ENCODE data around the gene PLA2G12A. TPM values are rescaled to one million over a fixed set of nuclear protein-coding genes. Genes with fewer than 3 reads are reported as not detected.

PLA2G12A gene
- total RNA-seq (2014; rRNA removed; shearing (Covaris generic); ENCODE audit: low replicate concordance) = 11.4 and 17.3 TPM in 2 replicates

DNA sequence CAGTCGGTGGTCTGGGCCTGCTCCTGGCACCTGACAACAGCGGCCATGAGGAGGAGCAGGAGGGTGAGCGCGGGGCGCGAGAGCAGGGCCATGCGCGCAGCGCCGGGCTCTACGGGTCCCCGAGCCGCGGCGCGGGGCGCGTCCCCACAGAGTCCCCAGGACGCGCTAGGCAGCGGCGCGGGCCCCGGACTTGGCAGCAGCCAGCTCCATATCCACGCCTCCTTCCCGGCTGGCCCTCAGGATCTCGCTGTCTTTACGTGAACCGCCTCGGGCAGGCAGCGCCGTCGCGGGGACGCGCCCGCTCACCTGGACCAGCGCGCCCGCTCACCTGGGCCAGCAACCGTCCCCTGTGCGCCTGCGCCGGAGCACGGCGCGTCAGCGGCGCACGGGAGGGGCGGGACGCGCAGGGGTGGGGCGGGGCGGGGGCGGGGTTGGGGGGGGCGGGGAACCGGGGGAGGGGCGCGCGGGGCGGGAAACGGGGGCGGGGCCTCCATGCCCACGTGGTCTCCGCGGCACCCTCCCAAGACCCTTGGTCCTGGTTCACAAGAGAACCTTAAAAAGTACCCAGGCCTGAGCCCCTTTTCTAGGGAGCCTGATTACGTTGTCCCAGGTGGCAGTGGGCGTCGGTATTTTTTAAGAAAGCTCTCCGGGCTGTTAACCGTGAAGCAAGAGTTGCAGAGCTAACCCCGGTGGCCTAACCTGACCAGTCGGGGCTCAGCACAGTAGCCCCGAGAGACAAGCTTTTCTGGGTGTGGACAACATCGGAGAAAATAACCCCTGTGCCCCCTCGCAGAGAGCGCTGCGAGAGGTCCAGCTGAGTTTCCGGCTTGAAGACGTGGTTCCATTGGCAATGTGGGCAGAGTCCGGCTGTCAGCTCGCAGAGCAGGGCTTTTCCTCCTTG is at the start of gene PLA2G12A:
Gene PLA2G12A, minus strand, starts transcription at position 353 of the 901 bp plus-strand sequence. Its CDS starts 261 bp downstream, at position 92.
- in situ Hi-C loops (cut with HindIII; ENCODE audit: low pct_unique_long_range_greater_than_20kb, low sequenced_read_pairs) = no loop called here
- peak; percentile 77 for DNase-seq (ENCODE audit: low read depth)

DNA sequence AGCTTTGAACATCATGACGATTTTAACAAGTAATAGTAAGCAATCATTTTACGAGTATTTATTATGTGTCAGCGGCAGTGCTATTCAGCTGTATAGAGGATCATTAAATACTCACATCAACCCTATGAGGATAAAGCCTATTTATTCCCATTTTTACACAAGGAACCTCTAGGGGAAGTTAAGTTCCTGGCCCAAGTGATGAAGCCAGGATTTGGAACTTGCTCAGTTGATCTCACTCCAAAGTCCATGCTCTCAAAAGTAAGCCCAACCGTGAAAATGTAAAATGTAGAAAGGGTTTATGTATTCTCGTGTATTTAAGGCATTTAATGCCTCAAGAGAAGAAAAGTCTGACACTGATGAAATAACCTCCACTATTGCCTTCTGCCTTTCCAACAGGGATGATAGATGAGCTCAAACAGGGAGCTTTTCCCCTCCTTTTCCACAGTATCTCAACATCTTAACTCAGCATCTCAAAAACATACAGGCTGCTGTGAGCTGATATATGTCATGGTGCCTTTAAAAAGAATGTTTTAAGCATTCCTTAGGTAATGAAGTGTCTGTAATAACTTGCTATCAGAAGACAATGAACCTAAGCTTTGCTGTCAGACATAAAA is 35.0 kb upstream of the PLA2G12A start:
- no peak for DNase-seq (ENCODE audit: low read depth)
- in situ Hi-C loops (cut with HindIII; ENCODE audit: low pct_unique_long_range_greater_than_20kb, low sequenced_read_pairs) = no loop called here

DNA sequence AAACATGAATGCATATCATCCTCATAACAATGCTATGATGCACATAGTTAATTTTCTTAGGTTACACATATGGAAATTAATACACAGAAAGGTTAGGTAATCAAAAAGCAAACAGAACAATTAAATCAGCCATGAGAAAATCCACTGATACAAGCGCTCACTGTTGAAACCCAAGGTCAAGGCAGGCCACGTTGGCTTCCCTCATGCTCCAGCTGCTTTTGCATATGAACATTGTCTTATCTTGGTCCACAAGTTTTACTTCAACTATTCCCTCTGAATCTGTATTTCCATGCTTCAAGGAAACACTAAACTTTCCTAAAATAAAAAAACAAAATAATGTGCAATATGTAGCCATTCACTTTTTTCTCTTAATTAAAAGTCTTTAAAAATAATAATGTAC is 34.5 kb upstream of the PLA2G12A start:
- in situ Hi-C loops (cut with HindIII; ENCODE audit: low pct_unique_long_range_greater_than_20kb, low sequenced_read_pairs) = no loop called here
- no peak for DNase-seq (ENCODE audit: low read depth)

DNA sequence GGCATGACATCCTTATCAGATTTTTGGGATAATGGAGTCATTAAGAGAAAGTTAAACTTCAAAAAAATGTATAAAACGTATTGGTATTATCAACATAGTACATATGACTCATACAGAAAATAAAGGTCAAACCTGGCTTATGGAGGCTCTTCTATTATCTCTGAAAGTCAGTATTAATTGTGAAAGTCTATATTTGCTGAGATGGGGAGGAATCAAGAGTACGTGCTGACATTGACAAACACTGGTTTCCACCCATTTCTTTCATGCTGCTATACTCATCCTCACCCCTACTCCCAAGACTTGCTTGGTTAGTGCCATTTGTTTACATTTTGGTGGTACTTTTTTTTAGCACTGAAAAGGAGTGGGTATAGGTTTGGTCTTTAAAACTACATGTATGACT is 30.8 kb upstream of the PLA2G12A start:
- DNase-seq (ENCODE audit: low read depth) = no peak
- in situ Hi-C loops (cut with HindIII; ENCODE audit: low pct_unique_long_range_greater_than_20kb, low sequenced_read_pairs) = no loop called here

DNA sequence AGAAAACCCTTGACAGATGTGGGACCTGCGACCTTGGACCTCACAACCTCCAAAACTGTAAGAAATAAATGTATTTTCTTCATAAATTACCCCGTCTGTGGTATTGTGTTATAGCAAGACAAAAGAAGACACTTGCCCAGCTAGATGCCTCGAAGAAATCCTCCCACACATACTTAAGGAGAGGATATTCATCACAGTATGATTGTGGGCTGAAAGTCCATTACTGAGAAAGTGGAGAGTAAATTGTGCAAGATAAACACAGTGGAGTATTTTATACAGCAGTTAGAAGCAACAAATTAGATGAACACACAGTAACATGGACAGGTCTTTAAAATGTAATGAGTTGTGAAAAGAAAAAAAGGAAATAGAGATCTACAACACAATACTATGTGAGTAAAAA is 25.8 kb upstream of the PLA2G12A start:
- in situ Hi-C loops (cut with HindIII; ENCODE audit: low pct_unique_long_range_greater_than_20kb, low sequenced_read_pairs) = no loop called here
- DNase-seq (ENCODE audit: low read depth) = no peak

DNA sequence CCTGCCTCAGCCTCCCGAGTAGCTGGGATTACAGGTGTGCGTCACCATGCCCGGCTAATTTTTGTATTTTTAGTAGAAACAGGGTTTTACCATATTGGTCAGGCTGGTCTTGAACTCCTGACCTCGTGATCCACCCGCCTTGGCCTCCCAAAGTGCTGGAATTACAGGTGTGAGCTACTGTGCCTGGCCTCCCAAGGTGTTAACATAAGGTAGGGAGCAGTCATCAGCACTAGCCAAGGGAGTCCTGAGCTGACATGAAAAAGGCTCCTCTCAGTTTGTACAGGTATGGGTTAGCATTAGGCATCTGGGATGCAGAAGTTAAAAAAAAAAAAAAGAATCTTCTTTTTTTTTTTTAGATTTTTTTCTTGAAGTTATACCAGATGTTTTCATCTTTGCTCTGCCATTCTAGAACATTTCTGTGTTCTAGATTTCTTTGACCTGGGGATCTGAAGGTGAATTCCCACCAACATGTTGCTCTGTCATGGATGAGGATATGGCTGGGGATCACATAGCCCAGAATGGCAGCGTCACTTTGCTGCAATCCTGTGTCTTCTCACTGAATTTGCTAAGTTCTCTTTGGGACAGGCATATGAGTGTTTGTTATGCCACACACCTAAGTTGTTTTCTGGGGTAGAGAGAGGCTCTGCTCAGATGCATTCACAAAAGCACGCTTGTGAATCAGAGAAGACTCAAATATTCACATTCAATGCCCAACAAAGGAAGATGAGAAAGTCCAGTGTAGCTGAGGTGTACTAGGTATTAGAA is 24.4 kb upstream of the PLA2G12A start:
- no peak for DNase-seq (ENCODE audit: low read depth)
- in situ Hi-C loops (cut with HindIII; ENCODE audit: low pct_unique_long_range_greater_than_20kb, low sequenced_read_pairs) = no loop called here

DNA sequence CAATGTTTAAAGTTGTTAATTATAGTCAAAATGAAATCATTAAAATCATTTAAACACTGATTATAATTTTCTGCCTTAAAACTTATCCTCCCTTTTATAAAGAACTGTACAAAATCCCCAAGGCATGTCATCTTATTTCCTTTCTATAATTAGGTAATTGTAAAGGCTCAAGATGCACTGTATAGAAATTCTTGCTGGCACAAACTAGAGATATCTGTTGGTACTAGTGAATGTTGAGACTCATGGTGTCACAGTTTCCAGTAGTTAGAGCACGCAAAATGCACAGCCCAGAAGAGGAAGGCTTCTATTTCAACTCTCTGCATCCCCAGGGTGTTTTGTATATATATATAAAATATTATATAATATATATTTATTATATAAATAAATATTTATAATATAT is 22.7 kb upstream of the PLA2G12A start:
- no peak for DNase-seq (ENCODE audit: low read depth)
- in situ Hi-C loops (cut with HindIII; ENCODE audit: low pct_unique_long_range_greater_than_20kb, low sequenced_read_pairs) = no loop called here

DNA sequence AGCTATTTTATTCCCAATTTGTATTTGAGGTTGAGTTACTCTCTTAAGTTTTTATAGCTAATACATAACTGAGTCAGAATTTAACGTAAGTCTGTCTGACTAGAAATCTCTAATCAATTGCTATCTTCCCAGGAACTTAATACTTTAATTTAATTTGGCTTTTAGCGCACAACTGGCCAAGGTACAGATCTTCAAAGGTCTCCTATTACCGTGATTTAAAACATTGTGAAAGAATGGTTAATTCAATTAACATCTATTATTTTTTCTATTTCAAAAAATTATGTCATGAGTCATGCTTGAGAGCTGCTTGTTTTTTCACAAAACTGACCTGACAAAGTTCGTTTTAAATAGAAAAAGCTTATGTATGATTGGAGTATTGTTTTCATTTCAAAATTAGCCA is 22.0 kb upstream of the PLA2G12A start:
- in situ Hi-C loops (cut with HindIII; ENCODE audit: low pct_unique_long_range_greater_than_20kb, low sequenced_read_pairs) = no loop called here

DNA sequence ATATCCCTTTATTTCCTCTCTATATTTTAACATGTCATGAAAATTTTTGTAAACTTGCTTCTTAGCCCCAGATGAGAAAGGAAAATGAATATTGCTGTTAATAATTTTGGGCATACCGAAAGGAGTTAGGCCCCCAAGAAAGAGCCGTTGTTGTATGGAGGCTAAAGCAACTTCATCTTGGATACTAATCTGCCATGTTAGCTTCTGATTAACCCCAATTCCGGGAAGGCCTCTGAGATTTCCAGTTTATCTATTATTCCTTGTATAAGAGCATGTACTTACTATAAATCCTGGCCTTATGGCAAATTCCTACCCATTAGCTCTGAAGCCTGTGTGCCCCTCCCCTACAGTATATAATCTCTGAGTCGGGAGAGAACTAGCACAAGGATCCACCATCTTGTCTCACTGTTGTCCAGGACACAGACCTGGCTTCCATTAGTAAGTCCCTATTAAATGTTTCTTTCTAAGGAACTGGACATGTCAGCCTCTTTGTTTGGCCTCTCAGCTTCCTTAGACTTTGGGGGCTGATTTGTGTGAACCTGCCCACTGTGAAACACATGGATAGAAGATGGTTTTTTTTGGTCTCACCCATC is 20.9 kb upstream of the PLA2G12A start:
- DNase-seq (ENCODE audit: low read depth) = no peak
- in situ Hi-C loops (cut with HindIII; ENCODE audit: low pct_unique_long_range_greater_than_20kb, low sequenced_read_pairs) = no loop called here

More for the DNA sequence above, 22.0 kb upstream of the PLA2G12A start:
- DNase-seq (ENCODE audit: low read depth) = no peak

DNA sequence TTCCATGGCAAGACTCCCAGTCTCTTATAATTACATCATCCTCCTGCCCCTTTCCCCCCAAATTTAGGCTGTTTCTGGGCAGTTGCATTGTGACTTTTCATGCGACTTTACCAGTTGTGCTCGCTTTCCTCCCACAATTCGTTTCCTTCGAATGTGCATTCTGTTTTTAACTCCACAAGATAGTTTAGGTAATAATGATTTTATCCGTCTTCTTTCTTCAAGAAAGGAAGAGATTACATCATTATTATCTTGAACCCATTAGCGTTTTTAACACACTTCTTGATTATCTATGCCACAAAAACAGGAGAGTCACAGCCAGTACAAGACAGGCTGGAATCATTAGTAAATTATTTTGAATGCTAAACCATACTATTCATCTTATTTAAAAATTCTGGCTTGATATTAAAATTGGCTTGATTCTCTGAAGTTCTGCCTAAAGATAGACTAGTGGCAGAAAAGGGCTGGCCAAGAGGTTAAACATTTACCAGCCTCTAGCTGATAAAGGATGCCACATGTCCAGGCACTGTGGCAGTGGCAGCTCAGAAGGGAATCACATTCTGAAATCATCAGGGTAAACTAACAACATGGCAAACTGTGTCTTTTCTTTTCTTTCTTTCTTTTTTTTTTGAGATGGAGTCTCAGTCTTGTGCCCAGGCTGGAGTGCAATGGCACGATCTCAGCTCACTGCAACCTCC is 19.7 kb upstream of the PLA2G12A start:
- in situ Hi-C loops (cut with HindIII; ENCODE audit: low pct_unique_long_range_greater_than_20kb, low sequenced_read_pairs) = no loop called here

DNA sequence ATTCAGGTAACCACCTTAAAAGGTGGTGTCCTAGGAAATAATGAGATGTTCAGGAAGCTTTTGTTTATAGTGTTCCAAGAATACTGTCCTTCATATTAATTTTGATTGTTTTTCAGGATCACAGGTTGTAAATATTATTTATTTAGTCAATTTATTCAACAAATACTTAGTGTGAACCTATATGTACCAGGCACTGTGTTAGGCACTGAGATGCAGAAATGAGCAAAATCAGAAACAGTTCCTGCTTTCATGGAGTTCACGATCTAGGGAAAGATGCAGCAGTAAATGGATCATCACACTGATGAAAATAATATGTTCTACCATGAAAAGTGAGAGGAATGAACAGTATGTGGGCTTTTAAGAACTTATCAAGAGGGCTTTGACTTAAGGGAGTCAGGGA is 18.2 kb upstream of the PLA2G12A start:
- in situ Hi-C loops (cut with HindIII; ENCODE audit: low pct_unique_long_range_greater_than_20kb, low sequenced_read_pairs) = no loop called here
- DNase-seq (ENCODE audit: low read depth) = no peak

More for the DNA sequence above, 19.7 kb upstream of the PLA2G12A start:
- no peak for DNase-seq (ENCODE audit: low read depth)

DNA sequence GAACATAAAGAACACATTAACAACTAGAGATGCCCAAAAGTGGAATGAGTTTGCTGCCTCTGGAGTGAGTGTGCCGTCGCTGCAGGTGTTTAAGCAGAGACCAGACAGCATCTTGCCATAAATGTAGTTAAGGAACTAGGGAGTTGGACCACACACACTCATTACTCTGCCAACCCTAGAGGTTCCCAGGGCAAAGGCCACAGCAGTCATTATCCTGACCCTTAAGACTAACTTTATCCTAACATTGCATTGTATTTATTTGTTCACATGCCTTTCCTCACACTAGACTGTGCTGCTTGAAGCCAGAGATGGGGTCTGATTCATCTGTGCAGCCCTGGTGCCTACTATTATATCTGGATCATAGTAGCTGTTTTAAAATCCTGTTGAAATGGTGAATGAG is 16.9 kb upstream of the PLA2G12A start:
- in situ Hi-C loops (cut with HindIII; ENCODE audit: low pct_unique_long_range_greater_than_20kb, low sequenced_read_pairs) = no loop called here
- no peak for DNase-seq (ENCODE audit: low read depth)

DNA sequence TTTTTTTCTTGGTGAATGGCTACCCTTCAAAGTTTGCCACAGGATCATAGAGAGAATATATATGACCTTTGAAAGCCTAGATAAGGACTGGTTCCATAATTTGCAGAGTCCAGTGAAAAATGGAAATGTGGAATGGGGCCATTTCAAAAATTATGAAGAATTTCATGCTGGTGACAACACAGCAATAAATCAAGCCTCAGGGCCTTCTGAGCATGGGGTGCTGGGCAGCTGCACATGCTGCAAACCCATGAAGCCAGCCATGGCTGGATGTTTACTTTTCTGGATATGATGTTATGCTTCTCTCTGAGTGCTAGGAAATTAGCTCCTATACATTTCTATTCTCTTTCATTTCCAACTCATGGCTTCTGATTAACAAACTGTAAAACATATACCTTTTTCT is 16.0 kb upstream of the PLA2G12A start:
- in situ Hi-C loops (cut with HindIII; ENCODE audit: low pct_unique_long_range_greater_than_20kb, low sequenced_read_pairs) = no loop called here
- DNase-seq (ENCODE audit: low read depth) = no peak

DNA sequence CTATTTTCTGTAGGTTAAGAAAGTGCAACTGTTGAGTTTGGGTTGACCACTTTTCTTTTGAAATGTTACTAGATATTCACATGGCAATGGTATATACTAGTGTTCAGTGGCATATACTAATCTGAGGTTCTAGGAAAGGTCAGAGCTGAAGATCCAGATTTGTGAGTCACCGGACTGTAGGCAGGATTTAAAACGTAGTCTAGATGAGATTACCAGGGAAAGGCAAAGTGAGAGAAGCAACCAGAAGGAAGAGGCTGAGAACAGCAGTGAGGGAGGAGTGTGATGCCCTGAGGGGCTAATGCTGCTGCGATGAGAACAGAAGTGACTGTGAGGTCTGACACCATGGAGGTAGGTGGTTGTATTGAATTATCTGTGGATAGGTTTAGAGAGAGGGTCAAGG is 9.7 kb upstream of the PLA2G12A start:
- DNase-seq (ENCODE audit: low read depth) = no peak
- in situ Hi-C loops (cut with HindIII; ENCODE audit: low pct_unique_long_range_greater_than_20kb, low sequenced_read_pairs) = no loop called here

DNA sequence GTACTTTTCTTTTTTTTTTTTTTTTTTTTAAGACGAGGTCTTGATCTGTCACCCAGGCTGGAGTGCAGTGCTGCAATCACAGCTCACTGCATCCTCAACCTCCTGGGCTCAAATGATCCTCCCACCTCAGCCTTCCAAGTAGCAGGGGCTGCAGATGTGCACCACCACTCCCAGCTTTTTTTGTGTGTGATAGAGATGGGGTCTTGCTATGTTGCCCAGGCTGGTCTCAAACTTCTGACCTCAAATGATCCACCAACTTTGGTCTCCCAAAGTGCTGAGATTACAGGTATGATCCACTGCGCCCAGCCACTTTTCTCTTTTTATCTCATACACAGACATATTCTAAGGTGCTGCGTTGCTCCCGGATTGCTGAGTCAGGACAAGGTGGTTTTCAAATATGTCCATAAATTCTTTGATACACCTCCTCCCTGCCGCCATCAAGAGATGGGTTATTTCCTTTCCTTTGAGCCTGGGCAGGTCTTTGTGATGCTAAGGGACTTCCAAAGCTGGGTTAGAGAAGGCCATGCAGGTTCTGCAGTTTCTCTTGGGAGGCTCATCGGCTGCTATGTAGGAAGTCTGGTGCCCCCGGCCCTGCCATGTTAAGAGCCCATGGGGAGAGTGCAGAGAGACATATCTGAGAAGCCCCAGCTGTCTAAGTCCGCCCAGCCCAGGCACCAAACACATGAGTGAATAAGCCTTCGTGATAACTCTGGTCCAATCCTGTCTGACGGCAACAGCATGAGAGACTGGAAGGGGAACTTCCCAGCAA is 8.4 kb upstream of the PLA2G12A start:
- in situ Hi-C loops (cut with HindIII; ENCODE audit: low pct_unique_long_range_greater_than_20kb, low sequenced_read_pairs) = no loop called here

DNA sequence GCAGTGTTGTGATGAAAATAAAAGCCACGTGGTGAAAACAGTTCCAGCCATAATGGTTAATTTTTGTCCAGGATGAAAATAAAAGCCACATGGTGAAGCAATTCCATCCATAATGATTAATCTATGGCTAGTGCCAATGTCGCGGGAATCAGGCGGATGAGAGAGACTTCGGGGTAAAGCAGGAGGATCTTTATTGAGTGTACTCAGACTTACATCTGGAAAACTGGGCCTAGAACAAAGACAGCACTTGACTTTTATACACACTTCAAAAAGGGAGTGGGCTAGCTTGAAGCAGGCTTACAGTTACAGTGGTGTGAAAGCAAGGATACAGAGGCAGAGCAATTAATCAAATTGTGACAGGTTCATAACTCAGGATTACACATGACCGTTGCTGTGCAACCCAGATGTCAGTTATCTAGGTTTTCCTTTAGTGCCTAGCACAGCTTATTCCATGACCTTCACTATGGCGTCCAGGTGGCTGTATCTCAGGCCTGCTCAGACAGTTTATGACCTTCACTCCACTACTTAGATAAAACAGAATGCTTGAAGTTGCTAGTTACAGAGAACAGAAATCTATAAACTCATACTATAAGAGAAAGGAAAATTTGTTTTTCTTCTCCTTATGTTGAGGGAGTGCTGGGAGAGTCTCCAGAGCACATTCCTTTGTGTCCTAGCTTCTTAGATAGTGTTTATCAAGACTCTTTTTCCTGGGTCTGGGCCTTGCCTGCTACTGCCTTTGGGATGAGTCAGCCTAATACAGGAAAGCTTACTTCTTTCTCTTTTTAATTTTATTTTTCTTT is 5.9 kb upstream of the PLA2G12A start:
- in situ Hi-C loops (cut with HindIII; ENCODE audit: low pct_unique_long_range_greater_than_20kb, low sequenced_read_pairs) = no loop called here
- DNase-seq (ENCODE audit: low read depth) = peak; percentile 6

More for the DNA sequence above, 8.4 kb upstream of the PLA2G12A start:
- no peak for DNase-seq (ENCODE audit: low read depth)

DNA sequence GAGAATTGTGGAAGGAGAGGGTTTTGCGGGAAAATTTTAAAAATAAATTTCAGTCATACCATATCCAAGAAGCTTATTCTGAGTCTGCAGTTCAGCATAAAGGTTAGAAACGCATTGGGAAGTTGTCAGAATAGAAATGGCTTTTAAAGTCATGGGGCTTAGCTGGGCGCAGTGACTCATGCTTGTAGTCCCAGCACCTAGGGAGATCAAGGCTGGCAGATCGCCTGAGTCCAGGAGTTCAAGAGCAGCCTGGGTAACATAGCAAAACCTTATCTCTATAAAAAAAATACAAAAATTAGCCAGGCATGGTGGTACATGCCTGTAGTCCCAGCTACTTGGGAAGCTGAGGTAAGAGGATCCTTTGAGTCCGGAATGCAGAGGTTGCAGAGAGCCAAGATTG is 3.9 kb upstream of the PLA2G12A start:
- in situ Hi-C loops (cut with HindIII; ENCODE audit: low pct_unique_long_range_greater_than_20kb, low sequenced_read_pairs) = no loop called here
- DNase-seq (ENCODE audit: low read depth) = no peak

All from Caki2 (cell line).